Liver (tissue), 3 donors: Measurements from ENCODE around the gene UBE2R2.
"Not testable (repeated sequence)": the region's sequence is repeated elsewhere in the genome, so short reads cannot be mapped to it uniquely, and the experiment has no call there.

Source experiments
- EGR1 ChIP-seq, 2 donors: IDR thresholded peaks; 2 replicates each; pipeline ENCODE4 v1.6.1; 2016 to 2018; ENCODE audit warnings: antibody characterized with exemption in 2 of 2, low read depth in 2 of 2
- FOXA1 ChIP-seq: IDR thresholded peaks from 2 replicates; pipeline ENCODE4 v1.6.1; 2016; ENCODE audit warnings: antibody characterized with exemption
- GABPA ChIP-seq, 2 donors: IDR thresholded peaks in 1 of 2; conservative IDR thresholded peaks in 1 of 2; 2 replicates each; pipeline ENCODE4 v1.6.1; 2016; ENCODE audit warnings: antibody characterized with exemption in 2 of 2, mild to moderate bottlenecking in 1 of 2, moderate library complexity in 1 of 2
- JUND ChIP-seq, 2 donors: IDR thresholded peaks; 2 replicates each; pipeline ENCODE4 v1.6.1; 2016; ENCODE audit warnings: antibody characterized with exemption in 2 of 2
- RAD21 ChIP-seq, 2 donors: IDR thresholded peaks; 2 replicates each; pipeline ENCODE4 v1.6.1; 2016; ENCODE audit warnings: antibody characterized with exemption in 2 of 2, mild to moderate bottlenecking in 2 of 2
- RXRA ChIP-seq, 2 donors: IDR thresholded peaks; 2 replicates each; pipeline ENCODE4 v1.6.1; 2017 to 2018; ENCODE audit warnings: antibody characterized with exemption in 2 of 2, mild to moderate bottlenecking in 1 of 2
- SP1 ChIP-seq: IDR thresholded peaks from 2 replicates; pipeline ENCODE4 v1.6.1; 2018; ENCODE audit warnings: antibody characterized with exemption, mild to moderate bottlenecking
- TAF1 ChIP-seq: conservative IDR thresholded peaks from 2 replicates; pipeline ENCODE4 v1.6.1; 2016; ENCODE audit warnings: antibody characterized with exemption, mild to moderate bottlenecking
- YY1 ChIP-seq: IDR thresholded peaks from 2 replicates; pipeline ENCODE4 v1.6.1; 2016; ENCODE audit warnings: antibody characterized with exemption, mild to moderate bottlenecking
- TF ChIP-seq, protein P1 (sequence below): fragments of 150-350 bp; IDR thresholded peaks from 2 replicates; pipeline ENCODE4 v1.5.1; 2017; ENCODE audit warnings: improper control_type of control experiment, low read depth, low read length; ENCODE audit not compliant: missing input control
- TF ChIP-seq, protein P2 (sequence below): IDR thresholded peaks from 2 replicates; pipeline ENCODE4 v1.6.1; 2016; ENCODE audit warnings: antibody characterized with exemption
- TF ChIP-seq, protein P3 (sequence below): IDR thresholded peaks from 2 replicates; pipeline ENCODE4 v1.6.1; 2016; ENCODE audit warnings: antibody characterized with exemption
- TF ChIP-seq, protein P4 (sequence below): IDR thresholded peaks from 2 replicates; pipeline ENCODE4 v1.6.1; 2016; ENCODE audit warnings: antibody characterized with exemption, mild to moderate bottlenecking
- TF ChIP-seq, protein P5 (sequence below): IDR thresholded peaks from 2 replicates; pipeline ENCODE4 v1.6.1; 2016; ENCODE audit warnings: antibody characterized with exemption
- donor health status: healthy.
- donor health status: healthy.

DNA sequence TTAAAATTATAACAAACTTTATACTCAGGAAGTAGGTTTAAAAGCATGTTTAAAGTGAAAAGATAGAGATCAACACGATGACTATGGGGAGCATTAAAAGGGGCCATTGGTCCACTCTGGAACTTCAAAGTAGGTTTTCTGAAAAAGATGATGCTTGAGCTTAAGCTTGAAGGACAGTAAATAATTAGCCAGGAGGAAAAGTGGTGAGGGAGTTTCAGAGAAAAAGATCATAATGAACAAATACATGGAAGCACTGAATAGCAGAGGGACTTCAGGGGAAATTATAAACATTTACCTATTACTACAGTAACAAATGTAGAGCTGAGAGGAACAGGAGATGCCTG, 8.0 kb upstream of the UBE2R2 start:
- TF ChIP-seq, protein P1, sequence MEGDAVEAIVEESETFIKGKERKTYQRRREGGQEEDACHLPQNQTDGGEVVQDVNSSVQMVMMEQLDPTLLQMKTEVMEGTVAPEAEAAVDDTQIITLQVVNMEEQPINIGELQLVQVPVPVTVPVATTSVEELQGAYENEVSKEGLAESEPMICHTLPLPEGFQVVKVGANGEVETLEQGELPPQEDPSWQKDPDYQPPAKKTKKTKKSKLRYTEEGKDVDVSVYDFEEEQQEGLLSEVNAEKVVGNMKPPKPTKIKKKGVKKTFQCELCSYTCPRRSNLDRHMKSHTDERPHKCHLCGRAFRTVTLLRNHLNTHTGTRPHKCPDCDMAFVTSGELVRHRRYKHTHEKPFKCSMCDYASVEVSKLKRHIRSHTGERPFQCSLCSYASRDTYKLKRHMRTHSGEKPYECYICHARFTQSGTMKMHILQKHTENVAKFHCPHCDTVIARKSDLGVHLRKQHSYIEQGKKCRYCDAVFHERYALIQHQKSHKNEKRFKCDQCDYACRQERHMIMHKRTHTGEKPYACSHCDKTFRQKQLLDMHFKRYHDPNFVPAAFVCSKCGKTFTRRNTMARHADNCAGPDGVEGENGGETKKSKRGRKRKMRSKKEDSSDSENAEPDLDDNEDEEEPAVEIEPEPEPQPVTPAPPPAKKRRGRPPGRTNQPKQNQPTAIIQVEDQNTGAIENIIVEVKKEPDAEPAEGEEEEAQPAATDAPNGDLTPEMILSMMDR: not testable (repeated sequence)
- not testable (repeated sequence) for TF ChIP-seq GABPA (IDR thresholded peaks at IDR 0.05 in 1 of 2, conservative IDR thresholded peaks at IDR 0.05 in 1 of 2); RXRA (IDR thresholded peaks at IDR 0.05); TAF1; SP1; YY1; JUND (IDR thresholded peaks at IDR 0.05); RAD21 (IDR thresholded peaks at IDR 0.05); FOXA1; EGR1 (IDR thresholded peaks at IDR 0.05; ENCODE audit: low read depth in 2 of 2)
- TF ChIP-seq, protein P2, sequence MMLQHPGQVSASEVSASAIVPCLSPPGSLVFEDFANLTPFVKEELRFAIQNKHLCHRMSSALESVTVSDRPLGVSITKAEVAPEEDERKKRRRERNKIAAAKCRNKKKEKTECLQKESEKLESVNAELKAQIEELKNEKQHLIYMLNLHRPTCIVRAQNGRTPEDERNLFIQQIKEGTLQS: not testable (repeated sequence)
- TF ChIP-seq, protein P3, sequence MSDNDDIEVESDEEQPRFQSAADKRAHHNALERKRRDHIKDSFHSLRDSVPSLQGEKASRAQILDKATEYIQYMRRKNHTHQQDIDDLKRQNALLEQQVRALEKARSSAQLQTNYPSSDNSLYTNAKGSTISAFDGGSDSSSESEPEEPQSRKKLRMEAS: not testable (repeated sequence)
- TF ChIP-seq, protein P4, sequence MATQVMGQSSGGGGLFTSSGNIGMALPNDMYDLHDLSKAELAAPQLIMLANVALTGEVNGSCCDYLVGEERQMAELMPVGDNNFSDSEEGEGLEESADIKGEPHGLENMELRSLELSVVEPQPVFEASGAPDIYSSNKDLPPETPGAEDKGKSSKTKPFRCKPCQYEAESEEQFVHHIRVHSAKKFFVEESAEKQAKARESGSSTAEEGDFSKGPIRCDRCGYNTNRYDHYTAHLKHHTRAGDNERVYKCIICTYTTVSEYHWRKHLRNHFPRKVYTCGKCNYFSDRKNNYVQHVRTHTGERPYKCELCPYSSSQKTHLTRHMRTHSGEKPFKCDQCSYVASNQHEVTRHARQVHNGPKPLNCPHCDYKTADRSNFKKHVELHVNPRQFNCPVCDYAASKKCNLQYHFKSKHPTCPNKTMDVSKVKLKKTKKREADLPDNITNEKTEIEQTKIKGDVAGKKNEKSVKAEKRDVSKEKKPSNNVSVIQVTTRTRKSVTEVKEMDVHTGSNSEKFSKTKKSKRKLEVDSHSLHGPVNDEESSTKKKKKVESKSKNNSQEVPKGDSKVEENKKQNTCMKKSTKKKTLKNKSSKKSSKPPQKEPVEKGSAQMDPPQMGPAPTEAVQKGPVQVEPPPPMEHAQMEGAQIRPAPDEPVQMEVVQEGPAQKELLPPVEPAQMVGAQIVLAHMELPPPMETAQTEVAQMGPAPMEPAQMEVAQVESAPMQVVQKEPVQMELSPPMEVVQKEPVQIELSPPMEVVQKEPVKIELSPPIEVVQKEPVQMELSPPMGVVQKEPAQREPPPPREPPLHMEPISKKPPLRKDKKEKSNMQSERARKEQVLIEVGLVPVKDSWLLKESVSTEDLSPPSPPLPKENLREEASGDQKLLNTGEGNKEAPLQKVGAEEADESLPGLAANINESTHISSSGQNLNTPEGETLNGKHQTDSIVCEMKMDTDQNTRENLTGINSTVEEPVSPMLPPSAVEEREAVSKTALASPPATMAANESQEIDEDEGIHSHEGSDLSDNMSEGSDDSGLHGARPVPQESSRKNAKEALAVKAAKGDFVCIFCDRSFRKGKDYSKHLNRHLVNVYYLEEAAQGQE: not testable (repeated sequence)
- TF ChIP-seq, protein P5, sequence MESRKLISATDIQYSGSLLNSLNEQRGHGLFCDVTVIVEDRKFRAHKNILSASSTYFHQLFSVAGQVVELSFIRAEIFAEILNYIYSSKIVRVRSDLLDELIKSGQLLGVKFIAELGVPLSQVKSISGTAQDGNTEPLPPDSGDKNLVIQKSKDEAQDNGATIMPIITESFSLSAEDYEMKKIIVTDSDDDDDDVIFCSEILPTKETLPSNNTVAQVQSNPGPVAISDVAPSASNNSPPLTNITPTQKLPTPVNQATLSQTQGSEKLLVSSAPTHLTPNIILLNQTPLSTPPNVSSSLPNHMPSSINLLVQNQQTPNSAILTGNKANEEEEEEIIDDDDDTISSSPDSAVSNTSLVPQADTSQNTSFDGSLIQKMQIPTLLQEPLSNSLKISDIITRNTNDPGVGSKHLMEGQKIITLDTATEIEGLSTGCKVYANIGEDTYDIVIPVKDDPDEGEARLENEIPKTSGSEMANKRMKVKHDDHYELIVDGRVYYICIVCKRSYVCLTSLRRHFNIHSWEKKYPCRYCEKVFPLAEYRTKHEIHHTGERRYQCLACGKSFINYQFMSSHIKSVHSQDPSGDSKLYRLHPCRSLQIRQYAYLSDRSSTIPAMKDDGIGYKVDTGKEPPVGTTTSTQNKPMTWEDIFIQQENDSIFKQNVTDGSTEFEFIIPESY: not testable (repeated sequence)
